ENCODE results near the gene ODAD4. TPM values are rescaled to one million over a fixed set of nuclear protein-coding genes. Genes with fewer than 3 reads are reported as not detected.

Gene ODAD4
- total RNA-seq, 1 donor from 2014 or later = 0.70 TPM

- TF ChIP-seq CTCF (IDR thresholded peaks at IDR 0.05) = no peak
- DNase-seq (ENCODE audit: low spot score) = no peak
- Mint-ChIP-seq H3K36me3 (ENCODE audit: low read depth) (no peaks in the 10 kb centered on the region), H3K9me3 (ENCODE audit: low read depth) (no peaks in the 10 kb centered on the region), H3K4me1 (ENCODE audit: low read depth) (peaks cover 23% of the 10 kb centered on the region), H3K4me3 (ENCODE audit: unreplicated experiment) (no peak overlapping the region), H3K27me3 (ENCODE audit: low read depth) (no peaks in the 10 kb centered on the region), H3K27ac (ENCODE audit: unreplicated experiment) (no peak overlapping the region)
Measured at GRCh38 chr17:41932816-41933389, 2.5 kb downstream of the ODAD4 start.

GRCh38 chr17:41935641-41936040 lies 5.2 kb downstream of the ODAD4 start:
- no peaks in the 10 kb centered on the region for H3K27me3 Mint-ChIP-seq (ENCODE audit: low read depth)
- no peak for DNase-seq (ENCODE audit: low spot score)
- no peaks in the 10 kb centered on the region for H3K9me3 Mint-ChIP-seq (ENCODE audit: low read depth)
- no peak for TF ChIP-seq CTCF (IDR thresholded peaks at IDR 0.05)
- peaks cover 4% of the 10 kb centered on the region for H3K4me1 Mint-ChIP-seq (ENCODE audit: low read depth)
- no peak overlapping the region for H3K4me3 Mint-ChIP-seq (ENCODE audit: unreplicated experiment)
- H3K36me3 Mint-ChIP-seq (ENCODE audit: low read depth) = no peaks in the 10 kb centered on the region
- H3K27ac Mint-ChIP-seq (ENCODE audit: unreplicated experiment) = no peak overlapping the region

GRCh38 chr17:41937970-41938954 lies 7.8 kb downstream of the ODAD4 start:
- Mint-ChIP-seq H3K36me3 (ENCODE audit: low read depth) (no peaks in the 10 kb centered on the region), H3K27me3 (ENCODE audit: low read depth) (no peaks in the 10 kb centered on the region), H3K4me1 (ENCODE audit: low read depth) (no peaks in the 10 kb centered on the region), H3K27ac (ENCODE audit: unreplicated experiment) (no peak overlapping the region), H3K9me3 (ENCODE audit: low read depth) (no peaks in the 10 kb centered on the region), H3K4me3 (ENCODE audit: unreplicated experiment) (no peak overlapping the region)
- no peak for TF ChIP-seq CTCF (IDR thresholded peaks at IDR 0.05)
- DNase-seq (ENCODE audit: low spot score) = no peak

GRCh38 chr17:41939044-41939692 lies 8.8 kb downstream of the ODAD4 start:
- Mint-ChIP-seq H3K4me3 (ENCODE audit: unreplicated experiment) (no peak overlapping the region), H3K27ac (ENCODE audit: unreplicated experiment) (no peak overlapping the region), H3K27me3 (ENCODE audit: low read depth) (no peaks in the 10 kb centered on the region), H3K4me1 (ENCODE audit: low read depth) (no peaks in the 10 kb centered on the region), H3K9me3 (ENCODE audit: low read depth) (no peaks in the 10 kb centered on the region), H3K36me3 (ENCODE audit: low read depth) (no peaks in the 10 kb centered on the region)
- no peak for DNase-seq (ENCODE audit: low spot score)
- TF ChIP-seq CTCF (IDR thresholded peaks at IDR 0.05) = no peak

GRCh38 chr17:41939693-41940090 lies 9.3 kb downstream of the ODAD4 start:
- H3K27me3 Mint-ChIP-seq (ENCODE audit: low read depth) = no peaks in the 10 kb centered on the region
- no peaks in the 10 kb centered on the region for H3K9me3 Mint-ChIP-seq (ENCODE audit: low read depth)

More at GRCh38 chr17:41939693-41940090, 9.3 kb downstream of the ODAD4 start:
- Mint-ChIP-seq H3K4me1 (ENCODE audit: low read depth) (no peaks in the 10 kb centered on the region), H3K36me3 (ENCODE audit: low read depth) (no peaks in the 10 kb centered on the region), H3K4me3 (ENCODE audit: unreplicated experiment) (no peak overlapping the region), H3K27ac (ENCODE audit: unreplicated experiment) (no peak overlapping the region)
- no peak for DNase-seq (ENCODE audit: low spot score)
- no peak for TF ChIP-seq CTCF (IDR thresholded peaks at IDR 0.05)
